D721Med (cell line): Measurements from ENCODE around the gene GDAP2.
"Not testable (repeated sequence)": the region's sequence is repeated elsewhere in the genome, so short reads cannot be mapped to it uniquely, and the experiment has no call there.

Experiments
- DNase-seq: peaks from one replicate; pipeline ENCODE4 v3.0.0; 2011; ENCODE audit warnings: low spot score; ENCODE audit not compliant: insufficient read length
- FAIRE-seq: peaks from 2 replicates; lab custom pipeline; 2011; peaks lifted over from hg19 to GRCh38; lab: Jason Lieb, UNC
- TF ChIP-seq, protein P1 (sequence below): IDR thresholded peaks from 2 replicates; pipeline ENCODE4 v1.5.1; 2012; ENCODE audit warnings: mild to moderate bottlenecking, control low read depth; ENCODE audit not compliant: insufficient read depth; ENCODE audit errors: missing control alignments

The GDAP2 gene

DNA sequence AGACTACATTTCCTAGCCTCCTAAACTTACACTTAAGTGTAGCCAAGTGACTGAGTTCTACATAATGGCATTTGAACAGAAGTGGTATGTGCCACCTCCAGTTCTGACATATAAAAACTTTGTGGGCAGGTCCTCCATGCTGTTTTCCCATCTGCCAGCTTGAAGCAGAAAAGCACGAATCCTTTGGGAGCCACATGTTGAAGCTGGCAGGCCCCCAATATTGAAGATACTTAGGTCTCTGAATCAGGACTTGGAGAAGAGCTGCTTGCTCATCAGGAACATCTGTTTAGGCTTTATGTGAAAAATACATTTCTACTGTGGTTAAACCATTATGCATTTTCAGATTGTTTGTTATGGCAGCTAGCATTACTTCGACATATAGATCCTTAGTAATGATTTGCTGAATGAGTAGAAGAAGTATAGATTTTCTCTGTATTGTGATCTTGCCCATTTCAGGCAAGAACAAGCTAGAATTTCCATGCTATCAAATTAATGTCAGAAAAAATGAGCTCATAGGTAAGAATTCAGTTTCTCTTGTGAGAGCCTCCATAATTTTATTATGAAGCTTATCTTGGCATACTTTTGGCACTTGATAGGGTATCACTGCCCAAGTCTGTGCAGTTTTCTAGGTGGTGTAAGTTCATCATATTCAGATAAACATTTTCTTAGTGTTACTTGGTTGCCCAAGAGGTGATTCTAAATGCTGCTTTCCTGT is 68.4 kb downstream of the GDAP2 start:
- FAIRE-seq (no peak), DNase-seq (no peak)
- TF ChIP-seq, protein P1, sequence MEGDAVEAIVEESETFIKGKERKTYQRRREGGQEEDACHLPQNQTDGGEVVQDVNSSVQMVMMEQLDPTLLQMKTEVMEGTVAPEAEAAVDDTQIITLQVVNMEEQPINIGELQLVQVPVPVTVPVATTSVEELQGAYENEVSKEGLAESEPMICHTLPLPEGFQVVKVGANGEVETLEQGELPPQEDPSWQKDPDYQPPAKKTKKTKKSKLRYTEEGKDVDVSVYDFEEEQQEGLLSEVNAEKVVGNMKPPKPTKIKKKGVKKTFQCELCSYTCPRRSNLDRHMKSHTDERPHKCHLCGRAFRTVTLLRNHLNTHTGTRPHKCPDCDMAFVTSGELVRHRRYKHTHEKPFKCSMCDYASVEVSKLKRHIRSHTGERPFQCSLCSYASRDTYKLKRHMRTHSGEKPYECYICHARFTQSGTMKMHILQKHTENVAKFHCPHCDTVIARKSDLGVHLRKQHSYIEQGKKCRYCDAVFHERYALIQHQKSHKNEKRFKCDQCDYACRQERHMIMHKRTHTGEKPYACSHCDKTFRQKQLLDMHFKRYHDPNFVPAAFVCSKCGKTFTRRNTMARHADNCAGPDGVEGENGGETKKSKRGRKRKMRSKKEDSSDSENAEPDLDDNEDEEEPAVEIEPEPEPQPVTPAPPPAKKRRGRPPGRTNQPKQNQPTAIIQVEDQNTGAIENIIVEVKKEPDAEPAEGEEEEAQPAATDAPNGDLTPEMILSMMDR = no peak

DNA sequence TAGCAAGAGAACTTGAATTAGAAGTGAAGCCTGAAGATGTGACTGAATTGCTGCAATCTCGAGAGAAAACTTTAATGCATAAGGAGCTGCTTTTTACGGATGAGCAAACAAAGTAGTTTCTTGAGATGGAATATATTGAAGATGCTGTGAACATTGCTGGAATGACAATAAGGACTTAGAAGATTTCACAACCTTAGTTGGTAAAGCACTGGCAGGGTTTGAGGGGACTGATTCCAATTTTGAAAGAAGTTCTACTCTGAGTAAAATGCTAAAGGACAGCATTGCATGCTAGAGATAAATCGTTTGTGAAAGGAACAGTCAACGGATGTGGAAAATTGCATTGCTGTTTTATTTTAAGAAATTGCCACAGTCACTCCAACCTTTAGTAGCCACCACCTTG is 69.5 kb downstream of the GDAP2 start:
- TF ChIP-seq, protein P1 = no peak
- FAIRE-seq (no peak), DNase-seq (no peak)

DNA sequence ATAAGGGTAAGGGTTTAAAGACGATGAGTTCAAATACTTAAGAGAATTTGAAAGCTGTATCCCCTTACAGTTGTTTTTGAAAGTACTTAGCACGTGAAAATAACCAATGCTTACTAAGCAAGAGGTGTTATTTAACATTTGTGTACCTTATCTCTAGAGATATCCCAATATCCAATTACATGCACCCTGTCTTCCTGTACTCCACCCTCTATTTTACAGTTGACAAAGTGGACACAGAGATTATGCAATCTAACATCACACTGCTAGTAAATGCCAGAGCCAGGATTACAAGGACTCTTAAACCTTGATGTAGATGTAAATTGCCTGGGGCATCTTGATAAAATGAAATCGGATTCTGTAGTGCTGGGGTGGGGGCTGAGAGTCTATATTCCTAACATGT is 72.0 kb downstream of the GDAP2 start:
- FAIRE-seq (no peak), DNase-seq (no peak)
- TF ChIP-seq, protein P1 = no peak

DNA sequence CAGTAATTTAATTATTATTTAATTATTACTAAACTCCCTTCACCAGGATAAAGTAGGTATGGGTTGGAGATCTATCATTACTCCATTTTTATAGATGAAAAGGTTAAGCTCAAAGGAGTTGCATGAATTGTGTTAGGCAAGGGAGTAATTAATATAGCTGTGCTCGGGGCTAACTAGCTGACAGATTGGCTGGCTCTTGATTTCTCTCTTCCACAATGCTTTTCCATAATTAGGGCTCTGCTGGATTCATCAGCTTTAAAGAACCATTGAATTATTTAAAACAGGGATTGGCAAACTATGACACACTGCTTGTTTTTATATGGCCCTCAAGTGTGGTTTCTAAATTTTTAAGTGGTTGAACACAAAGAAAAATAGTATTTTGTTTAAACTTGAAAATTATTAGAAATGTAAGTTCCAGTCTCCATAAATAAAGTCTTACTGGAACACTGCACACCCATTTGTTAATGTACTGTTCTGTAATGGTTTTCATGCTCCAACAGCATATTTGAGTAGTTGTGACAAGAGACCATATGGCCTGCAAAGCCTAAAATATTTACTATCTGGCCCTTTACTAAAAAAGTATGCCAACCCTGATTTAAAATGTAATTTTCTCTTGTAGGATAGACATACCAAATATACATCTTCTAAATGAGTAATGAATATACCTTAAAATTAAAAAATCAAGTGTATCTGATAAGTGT is 76.4 kb downstream of the GDAP2 start:
- TF ChIP-seq, protein P1 = no peak
- no peak for FAIRE-seq
- no peak for DNase-seq

DNA sequence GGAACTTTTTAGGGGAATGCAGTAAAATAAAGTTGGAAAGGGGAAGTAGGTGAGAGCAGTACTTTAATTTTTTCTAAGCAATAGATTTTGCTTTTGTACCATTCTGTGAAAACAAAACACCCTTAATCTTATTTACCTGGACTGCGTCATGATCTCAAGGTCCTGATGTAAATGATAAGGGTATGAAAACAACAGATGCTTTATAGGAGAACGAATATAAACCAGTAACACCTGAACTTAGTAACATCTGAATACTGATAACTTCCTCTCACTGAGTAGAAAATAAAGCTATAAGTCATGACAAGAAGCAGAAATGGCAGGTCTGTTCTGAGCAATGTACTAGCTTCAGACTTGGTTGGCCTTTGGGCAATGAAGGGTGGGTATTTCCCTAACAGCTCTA is 77.7 kb downstream of the GDAP2 start:
- TF ChIP-seq, protein P1 = no peak
- DNase-seq = no peak
- no peak for FAIRE-seq

DNA sequence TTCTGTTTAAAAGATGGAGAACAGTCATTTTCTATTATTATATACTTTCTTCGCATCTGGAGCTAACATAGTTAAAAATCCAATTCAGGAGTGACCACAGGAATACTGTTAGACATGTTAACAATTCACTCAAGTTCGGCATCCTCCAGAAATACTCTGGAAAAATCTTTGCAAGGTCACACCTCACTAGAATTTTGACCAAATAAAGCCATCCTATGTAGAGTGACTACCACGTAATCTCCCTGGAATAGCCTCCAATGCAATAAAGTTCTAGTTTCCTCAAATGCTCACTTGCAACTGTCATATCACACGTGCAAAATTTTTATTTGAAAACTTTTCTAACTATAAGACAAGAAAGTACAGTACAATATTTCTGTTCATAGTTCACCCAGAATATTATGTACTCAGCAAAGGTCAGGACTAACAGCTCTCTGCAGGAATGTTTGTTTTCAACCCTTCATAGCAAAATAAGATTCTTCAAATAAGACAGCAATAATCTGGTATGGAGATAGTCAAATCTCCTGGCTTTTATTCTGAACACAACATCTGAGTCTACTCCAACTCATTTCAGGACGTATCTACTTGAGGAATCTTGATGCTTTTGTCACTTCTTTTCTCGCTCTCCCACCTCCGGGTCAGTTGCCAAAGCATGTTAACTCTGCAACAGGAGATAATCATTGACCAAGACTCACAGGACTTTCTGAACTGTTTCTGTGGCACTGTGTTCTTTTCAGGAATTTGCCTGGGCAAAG is 82.6 kb downstream of the GDAP2 start:
- no peak for FAIRE-seq
- TF ChIP-seq, protein P1 = no peak
- DNase-seq = no peak

DNA sequence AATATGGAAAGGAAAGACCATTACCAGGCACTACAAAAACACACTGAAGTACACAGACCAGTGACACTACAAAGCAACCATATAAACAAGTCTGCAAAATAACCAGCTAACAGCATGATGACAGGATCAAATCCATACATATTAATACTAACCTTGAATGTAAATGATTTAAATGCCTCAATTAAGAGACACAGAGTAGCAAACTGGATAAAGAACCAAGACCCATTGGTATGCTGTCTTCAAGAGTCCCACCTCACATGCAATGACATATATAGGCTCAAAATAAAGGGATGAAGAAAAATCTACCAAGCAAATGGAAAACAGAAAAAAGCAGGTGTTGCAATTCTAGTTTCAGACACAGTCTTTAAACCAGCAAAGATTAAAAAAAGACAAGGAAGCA is 84.9 kb downstream of the GDAP2 start:
- not testable (repeated sequence) for DNase-seq, FAIRE-seq
